Measurements from ENCODE around the gene IKBIP. TPM values are rescaled to one million over a fixed set of nuclear protein-coding genes. Genes with fewer than 3 reads are reported as not detected.

Gene IKBIP
- total RNA-seq, 1 experiment from 2014 or later, result 16.5 TPM

DNA sequence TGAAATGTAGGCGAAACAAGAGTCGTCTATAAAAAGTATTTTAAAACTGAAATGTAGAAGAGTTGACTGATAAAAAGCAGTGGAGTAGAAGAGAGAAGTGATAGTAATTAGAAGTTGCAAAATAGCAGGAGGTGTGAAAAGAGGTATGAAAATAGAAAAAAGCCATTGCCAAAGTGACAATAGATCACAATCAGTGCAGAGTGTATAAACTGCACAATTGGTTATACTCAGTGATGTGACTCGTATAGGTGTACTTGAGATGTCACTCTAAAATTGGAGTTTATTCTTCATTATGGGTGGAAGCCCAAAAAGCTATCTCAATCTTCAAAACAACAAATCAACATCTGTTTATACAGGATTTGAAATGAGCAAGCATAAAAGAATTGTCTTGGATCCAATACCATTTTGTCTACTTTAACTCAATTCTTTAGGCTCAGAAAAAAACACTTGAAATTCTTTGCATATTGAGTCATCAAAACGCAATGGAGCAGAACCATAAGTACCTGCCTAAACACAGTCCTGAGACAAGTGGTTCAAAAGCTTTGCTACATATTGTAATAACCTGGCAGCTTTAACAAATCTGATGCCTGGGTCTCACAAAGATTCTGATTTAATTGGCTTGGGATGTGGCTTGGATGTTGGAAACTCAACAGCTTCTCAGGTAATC lies 8.8 kb downstream of the IKBIP start:
- H3K4me1 ChIP-seq (ENCODE audit: insufficient read depth, low read length), result no peaks in the 10 kb centered on the region
- no peak overlapping the region for H3K56ac ChIP-seq (ENCODE audit: insufficient read length, low read depth, low read length)
- no peak overlapping the region for H2BK15ac ChIP-seq (ENCODE audit: low read depth, low read length)
- no peak overlapping the region for H4K5ac ChIP-seq (ENCODE audit: insufficient read length, low read depth, low read length)
- H3K4me3 Mint-ChIP-seq, result no peak overlapping the region
- H3K9ac ChIP-seq (ENCODE audit: extremely low read depth, insufficient read length, low read length), result no peak overlapping the region
- H3K23ac ChIP-seq (ENCODE audit: insufficient read length, low read depth, low read length), result no peak overlapping the region
- no peak overlapping the region for H3K27ac ChIP-seq (ENCODE audit: insufficient read length, low read depth, low read length)
- no peak overlapping the region for H4K91ac ChIP-seq (ENCODE audit: insufficient read length, low read depth, low read length)
- H3K79me1 ChIP-seq (ENCODE audit: insufficient read depth, low read depth, low read length, poor library complexity, severe bottlenecking), result no peaks in the 10 kb centered on the region
- no peaks in the 10 kb centered on the region for H3K27me3 ChIP-seq (ENCODE audit: insufficient read depth, low read length)
- H2AK5ac ChIP-seq (ENCODE audit: insufficient read length, low read length), result no peak overlapping the region
- H3K4ac ChIP-seq (ENCODE audit: low read depth, low read length), result no peak overlapping the region
- TF ChIP-seq CTCF (conservative IDR thresholded peaks at IDR 0.05), result no peak
- H3K14ac ChIP-seq (ENCODE audit: insufficient read depth, low read length), result no peak overlapping the region
- no peak overlapping the region for H3K4me2 ChIP-seq (ENCODE audit: insufficient read depth, insufficient read length, low read length)
- H3K4me1 Mint-ChIP-seq, result no peaks in the 10 kb centered on the region
- no peak overlapping the region for H2BK120ac ChIP-seq (ENCODE audit: low read depth, low read length, poor library complexity, severe bottlenecking)
- no CpG with 5 or more reads among the region's 4 CpGs for WGBS (ENCODE audit: extremely low coverage, insufficient read length, low lambda C conversion rate)
- no peak overlapping the region for H2BK12ac ChIP-seq (ENCODE audit: insufficient read length, low read depth, low read length)
- no peak overlapping the region for H3T11ph ChIP-seq (ENCODE audit: low read length)
- no peak overlapping the region for H3K18ac ChIP-seq (ENCODE audit: insufficient read length, low read depth, low read length)
- H3K9me3 Mint-ChIP-seq, result no peaks in the 10 kb centered on the region
- no peaks in the 10 kb centered on the region for H3K27me3 Mint-ChIP-seq (ENCODE audit: low read depth)
- H4K8ac ChIP-seq (replicated peaks; ENCODE audit: insufficient read length, low read depth, low read length), result no peak overlapping the region
- H3K36me3 Mint-ChIP-seq (ENCODE audit: insufficient read depth in 1 of 3, low read depth in 3 of 3), result peaks cover 0 to 8% (median 3%) of the 10 kb centered on the region in 3 experiments; a peak in 2 of 7 replicates
- H3K27ac Mint-ChIP-seq, result no peak overlapping the region
- no peak overlapping the region for H2BK5ac ChIP-seq (ENCODE audit: insufficient read length, low read length)
- no peaks in the 10 kb centered on the region for H3K23me2 ChIP-seq (ENCODE audit: insufficient read length, low read depth, low read length, poor library complexity, severe bottlenecking)
- H4K20me1 ChIP-seq (ENCODE audit: control insufficient read depth, insufficient read depth, insufficient read length), result no peaks in the 10 kb centered on the region
- no peak overlapping the region for H2AFZ ChIP-seq (ENCODE audit: low read length)
- H3K9me3 ChIP-seq (ENCODE audit: control insufficient read depth, low read depth, low read length), result no peaks in the 10 kb centered on the region
- no peak overlapping the region for H2BK20ac ChIP-seq (ENCODE audit: low read depth, low read length, poor library complexity, severe bottlenecking)
- H3K79me2 ChIP-seq (ENCODE audit: insufficient read depth, low read length), result no peaks in the 10 kb centered on the region
- DNase-seq, result no peak

Data from H9 (cell line).